HCT116 (cell line): ENCODE measurements around the gene CD2. TPM values are rescaled to one million over a fixed set of nuclear protein-coding genes. Genes with fewer than 3 reads are reported as not detected.

ENCODE experiments used
- ATAC-seq: fragments of 200-7000 bp; cut with Tn5 transposase; 2 replicates; pipeline ENCODE4 v1.9.1; 2020; ENCODE audit warnings: mild to moderate bottlenecking, moderate library complexity
- BruUV-seq: library from RNA; stranded (reverse); fragments of 400-500 nt; replicated peaks from 2 replicates; lab custom pipeline; 2021; lab: Mats Ljungman, UMichigan
- CTCF ChIA-PET: fragments of 300-600 bp; sonication (Branson Sonifier 250); formaldehyde crosslinking; loops from one replicate; lab custom pipeline; 2021; ENCODE audit warnings: antibody characterized with exemption; lab: Charles Lee
- POLR2A ChIA-PET: fragments of 300-600, 350-600 bp; sonication (Branson Sonifier 250); formaldehyde crosslinking; loops from one replicate; lab custom pipeline; 2021; ENCODE audit warnings: antibody characterized with exemption; lab: Charles Lee
- RAD21 ChIA-PET, 2 experiments: fragments of 300-600 bp; sonication (Branson Sonifier 250); formaldehyde crosslinking; loops; one replicate each; lab custom pipeline; 2023; ENCODE audit warnings: low total read pairs in 2 of 2; ENCODE audit not compliant: uncharacterized antibody in 2 of 2, unreplicated experiment in 2 of 2, low non-redundant PET in 1 of 2; lab: Charles Lee
- DNase-seq: peaks from one replicate; pipeline ENCODE4 v3.0.0-alpha.2; 2010; ENCODE audit warnings: low read depth, low spot score
- H2AFZ ChIP-seq: fragments of 200-600 bp; shearing (Covaris generic), sonication (generic); 2 replicates; pipeline ENCODE4 v1.6.1; 2017; ENCODE audit warnings: low read depth, mixed run types, mixed read lengths, antibody characterized with exemption, low read length; ENCODE audit not compliant: poor library complexity, severe bottlenecking
- H3K27ac ChIP-seq: 2 replicates; pipeline ENCODE4 v1.5.1; 2012; ENCODE audit warnings: low read depth, low read length
- H3K27me3 ChIP-seq: fragments of 200-600 bp; sonication (generic); 2 replicates; pipeline ENCODE4 v1.6.1; 2016; ENCODE audit warnings: mixed run types, low read length, mixed read lengths; ENCODE audit not compliant: insufficient read depth
- H3K36me3 ChIP-seq, 2 experiments: fragments of 200-500 bp in 1 of 2; fragments of 200-600 bp in 1 of 2; sonication (Bioruptor generic) in 1 of 2; sonication (generic) in 1 of 2; 2 replicates each; pipeline versions ENCODE4 v1.5.1 to v1.6.1; 2014 to 2016; ENCODE audit warnings: low read length in 2 of 2, inconsistent platforms in 1 of 2, mixed read lengths in 1 of 2, mixed run types in 1 of 2; ENCODE audit not compliant: insufficient read depth in 2 of 2, control insufficient read depth in 1 of 2
- H3K4me1 ChIP-seq, 2 experiments: fragments of 200-600 bp in 1 of 2; sonication (generic) in 1 of 2; 2 replicates each; pipeline versions ENCODE4 v1.5.1 to v1.6.1; 2012 to 2017; ENCODE audit warnings: low read length in 2 of 2, inconsistent platforms in 1 of 2, mild to moderate bottlenecking in 1 of 2, mixed read lengths in 1 of 2, mixed run types in 1 of 2, moderate library complexity in 1 of 2; ENCODE audit not compliant: insufficient read depth in 2 of 2, control insufficient read depth in 1 of 2
- H3K4me2 ChIP-seq: fragments of 200-600 bp; sonication (generic); 2 replicates; pipeline ENCODE4 v1.6.1; 2017; ENCODE audit warnings: mixed run types, low read length, mixed read lengths
- H3K4me3 ChIP-seq, 2 experiments: fragments of 200-600 bp in 1 of 2; sonication (generic) in 1 of 2; replicated peaks in 1 of 2; 2 replicates each; pipeline ENCODE4 v1.5.1; 2011 to 2016; ENCODE audit warnings: low read length in 2 of 2, control low read depth in 1 of 2, low read depth in 1 of 2, mild to moderate bottlenecking in 1 of 2, mixed read lengths in 1 of 2, mixed run types in 1 of 2
- H3K79me2 ChIP-seq: fragments of 200-600 bp; sonication (generic); 2 replicates; pipeline ENCODE4 v1.6.1; 2017; ENCODE audit warnings: mild to moderate bottlenecking, mixed run types, low read length, moderate library complexity, mixed read lengths; ENCODE audit not compliant: insufficient read depth
- H3K9ac ChIP-seq: fragments of 200-600 bp; sonication (generic); 2 replicates; pipeline ENCODE4 v1.6.1; 2016; ENCODE audit warnings: low read length, mixed read lengths
- H3K9me2 ChIP-seq: fragments of 200-600 bp; sonication (generic), shearing (Covaris generic); 2 replicates; pipeline ENCODE4 v1.6.1; 2017; ENCODE audit warnings: mixed run types, mild to moderate bottlenecking, moderate library complexity; ENCODE audit not compliant: insufficient read depth
- H3K9me3 ChIP-seq, 2 experiments: fragments of 200-500 bp in 1 of 2; fragments of 200-600 bp in 1 of 2; sonication (Bioruptor generic) in 1 of 2; sonication (generic) in 1 of 2; 2 replicates each; pipeline ENCODE4 v1.6.1; 2014 to 2017; ENCODE audit warnings: low read length in 2 of 2, mixed read lengths in 2 of 2, inconsistent platforms in 1 of 2, low read depth in 1 of 2, mild to moderate bottlenecking in 1 of 2, mixed run types in 1 of 2, moderate library complexity in 1 of 2; ENCODE audit not compliant: control insufficient read depth in 1 of 2, insufficient read depth in 1 of 2
- H4K20me1 ChIP-seq: fragments of 200-600 bp; sonication (generic), shearing (Covaris generic); 2 replicates; pipeline ENCODE4 v1.6.1; 2017; ENCODE audit warnings: mixed run types, mild to moderate bottlenecking, moderate library complexity; ENCODE audit not compliant: insufficient read depth
- CBX3 ChIP-seq: IDR thresholded peaks from 2 replicates; pipeline ENCODE4 v1.6.1; 2012; ENCODE audit warnings: low read depth
- EGR1 ChIP-seq: IDR thresholded peaks from 2 replicates; pipeline ENCODE4 v1.6.1; 2012; ENCODE audit warnings: low read depth
- ELF1 ChIP-seq: IDR thresholded peaks from 2 replicates; pipeline ENCODE4 v1.6.1; 2012; ENCODE audit warnings: low read depth, borderline replicate concordance
- EZH2 ChIP-seq: fragments of 200-600 bp; sonication (generic); IDR thresholded peaks from 2 replicates; pipeline ENCODE4 v1.6.1; 2017; ENCODE audit warnings: antibody characterized with exemption, mixed run types
- EZH2phosphoT487 ChIP-seq: fragments of 200-600 bp; IDR thresholded peaks from 2 replicates; pipeline ENCODE4 v1.6.1; 2018; ENCODE audit warnings: antibody characterized with exemption, borderline replicate concordance
- FOSL1 ChIP-seq: IDR thresholded peaks from 2 replicates; pipeline ENCODE4 v1.6.1; 2012; ENCODE audit warnings: low read depth
- POLR2AphosphoS5 ChIP-seq: IDR thresholded peaks from 2 replicates; pipeline ENCODE4 v1.6.1; 2011; ENCODE audit warnings: mild to moderate bottlenecking, low read depth, low read length, moderate library complexity
- SP1 ChIP-seq: IDR thresholded peaks from 2 replicates; pipeline ENCODE4 v1.6.1; 2012; ENCODE audit warnings: low read depth
- TCF7L2 ChIP-seq: IDR thresholded peaks from 2 replicates; pipeline ENCODE4 v1.7.0; 2011; ENCODE audit warnings: borderline replicate concordance, inconsistent platforms; ENCODE audit not compliant: insufficient read depth, insufficient read length; ENCODE audit errors: extremely low read depth
- ZNF274 ChIP-seq: fragments of 200-500 bp; sonication (Bioruptor generic); IDR thresholded peaks from 2 replicates; pipeline ENCODE4 v1.6.1; 2014; ENCODE audit warnings: mild to moderate bottlenecking, low read depth, low read length, inconsistent platforms
- intact Hi-C: fragments of 100-400 bp; cut with micrococcal nuclease; formaldehyde crosslinking; loops from 2 replicates; pipeline ENCODE4 v1.10.0; 2022
- total RNA-seq: library from RNA; stranded (reverse); gene quantifications from one replicate; pipeline ENCODE4 v1.2.1, GENCODE V29; 2021; ENCODE audit not compliant: unreplicated experiment
- TF ChIP-seq, protein P1 (sequence below), 3 experiments: fragments of 200-600 bp in 1 of 3; sonication (generic) in 1 of 3; IDR thresholded peaks in 2 of 3; conservative IDR thresholded peaks in 1 of 3; 2 replicates each; pipeline ENCODE4 v1.5.1; 2012 to 2017; ENCODE audit warnings: low read depth in 2 of 3, low read length in 2 of 3, antibody characterized with exemption in 1 of 3, borderline replicate concordance in 1 of 3, control low read depth in 1 of 3, mild to moderate bottlenecking in 1 of 3, mixed read lengths in 1 of 3, mixed run types in 1 of 3, moderate library complexity in 1 of 3; ENCODE audit not compliant: insufficient read depth in 1 of 3

Gene CD2
- total RNA-seq, 1 experiment from 2014 or later, result 0.57 TPM

DNA sequence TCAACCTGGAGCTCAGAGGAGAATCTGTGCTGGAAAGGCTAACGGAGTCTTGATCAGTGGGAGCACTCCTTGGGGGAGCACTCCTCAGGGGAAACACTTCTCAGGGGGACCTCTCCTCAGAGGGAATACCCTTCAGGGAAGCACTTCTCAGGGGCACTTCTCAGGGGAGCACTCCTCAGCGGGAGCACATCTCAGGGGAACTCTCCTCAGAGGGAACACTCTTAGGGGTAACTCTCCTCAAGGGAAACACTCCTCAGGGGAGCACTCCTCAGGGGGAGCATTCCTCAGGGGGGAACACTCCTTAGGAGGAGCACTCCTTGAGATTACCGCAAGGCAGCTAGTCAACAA is 41.2 kb downstream of the CD2 start (continued):
- TF ChIP-seq EZH2, result no peak
- TF ChIP-seq, protein P1, sequence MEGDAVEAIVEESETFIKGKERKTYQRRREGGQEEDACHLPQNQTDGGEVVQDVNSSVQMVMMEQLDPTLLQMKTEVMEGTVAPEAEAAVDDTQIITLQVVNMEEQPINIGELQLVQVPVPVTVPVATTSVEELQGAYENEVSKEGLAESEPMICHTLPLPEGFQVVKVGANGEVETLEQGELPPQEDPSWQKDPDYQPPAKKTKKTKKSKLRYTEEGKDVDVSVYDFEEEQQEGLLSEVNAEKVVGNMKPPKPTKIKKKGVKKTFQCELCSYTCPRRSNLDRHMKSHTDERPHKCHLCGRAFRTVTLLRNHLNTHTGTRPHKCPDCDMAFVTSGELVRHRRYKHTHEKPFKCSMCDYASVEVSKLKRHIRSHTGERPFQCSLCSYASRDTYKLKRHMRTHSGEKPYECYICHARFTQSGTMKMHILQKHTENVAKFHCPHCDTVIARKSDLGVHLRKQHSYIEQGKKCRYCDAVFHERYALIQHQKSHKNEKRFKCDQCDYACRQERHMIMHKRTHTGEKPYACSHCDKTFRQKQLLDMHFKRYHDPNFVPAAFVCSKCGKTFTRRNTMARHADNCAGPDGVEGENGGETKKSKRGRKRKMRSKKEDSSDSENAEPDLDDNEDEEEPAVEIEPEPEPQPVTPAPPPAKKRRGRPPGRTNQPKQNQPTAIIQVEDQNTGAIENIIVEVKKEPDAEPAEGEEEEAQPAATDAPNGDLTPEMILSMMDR (IDR thresholded peaks at IDR 0.05 in 2 of 3, conservative IDR thresholded peaks at IDR 0.05 in 1 of 3; ENCODE audit: borderline replicate concordance in 1 of 3, insufficient read depth in 1 of 3, low read depth in 2 of 3, low read length in 2 of 3), result no peak
- TF ChIP-seq ELF1, result no peak
- TF ChIP-seq ZNF274, result no peak
- TF ChIP-seq POLR2AphosphoS5, result no peak
- TF ChIP-seq EGR1, result no peak

DNA sequence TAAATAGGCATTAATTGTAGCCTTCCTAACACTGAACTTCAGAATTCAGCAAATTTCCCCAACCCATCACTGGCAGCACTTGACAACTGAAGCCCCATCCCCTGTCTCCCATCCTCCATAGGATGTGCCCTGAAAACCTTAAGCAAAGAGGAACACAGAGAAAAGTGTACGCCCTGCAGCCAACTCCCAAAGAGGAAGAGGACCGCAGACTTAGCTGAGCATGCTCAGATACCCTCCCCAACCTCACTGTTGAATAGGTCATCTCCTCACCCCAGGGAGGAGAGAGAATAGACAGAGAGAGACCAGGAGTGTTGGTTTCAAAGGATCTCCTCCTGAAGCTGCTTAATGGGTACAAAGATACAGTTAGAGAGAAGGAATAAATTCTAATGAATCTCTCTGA is 50.5 kb downstream of the CD2 start:
- BruUV-seq, result no TSS peak
- no peaks in the 10 kb centered on the region for H3K9me3 ChIP-seq
- no peaks in the 10 kb centered on the region; the same call in 1 of the 2 replicates for H4K20me1 ChIP-seq
- ChIA-PET POLR2A (no interaction called here), RAD21 (no interaction called here), CTCF (no interaction called here)
- H2AFZ ChIP-seq, result no peak overlapping the region
- H3K9ac ChIP-seq, result no peak overlapping the region
- no peak overlapping the region for H3K4me3 ChIP-seq
- H3K79me2 ChIP-seq, result no peaks in the 10 kb centered on the region
- no peak overlapping the region for H3K27ac ChIP-seq
- intact Hi-C loops, result no loop called here
- DNase-seq (no peak), ATAC-seq (no peak)
- no peak overlapping the region for H3K4me2 ChIP-seq
- no peaks in the 10 kb centered on the region for H3K9me2 ChIP-seq
- TF ChIP-seq SP1, result no peak
- TF ChIP-seq TCF7L2, result no peak
- TF ChIP-seq FOSL1, result no peak
- no peak for TF ChIP-seq CBX3
- TF ChIP-seq EZH2phosphoT487, result no peak
- no peaks in the 10 kb centered on the region for H3K36me3 ChIP-seq
- no peaks in the 10 kb centered on the region for H3K27me3 ChIP-seq
- H3K4me1 ChIP-seq, result no peaks in the 10 kb centered on the region
